ENCODE results near the gene FMNL2.

Gene FMNL2

DNA sequence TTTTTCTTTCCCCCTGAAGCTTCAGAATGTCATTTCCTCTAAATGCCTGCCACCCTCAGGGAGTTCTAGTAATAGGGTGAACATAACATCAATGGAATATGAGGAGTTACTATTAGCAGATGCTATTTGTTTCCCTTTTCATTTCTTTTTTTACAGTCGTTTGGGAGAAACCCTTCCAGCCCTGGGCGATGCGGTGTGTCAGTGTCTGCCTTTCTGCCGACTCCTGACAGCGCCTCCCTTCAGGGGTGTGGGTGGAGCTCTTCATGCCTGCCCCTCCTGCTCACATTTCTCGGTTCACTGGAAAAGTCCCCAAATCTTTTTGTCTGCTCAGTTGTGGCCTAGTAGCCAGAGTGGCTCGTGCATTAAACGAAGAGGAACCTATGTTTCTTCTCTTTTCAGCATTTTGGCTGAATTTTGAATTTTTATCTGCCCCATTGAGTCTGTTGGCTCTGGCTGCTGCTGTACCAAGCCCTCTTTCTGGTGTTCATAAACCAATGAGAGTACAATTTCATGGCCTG, 72.3 kb downstream of the FMNL2 start (continued):
- TF ChIP-seq, protein P1, sequence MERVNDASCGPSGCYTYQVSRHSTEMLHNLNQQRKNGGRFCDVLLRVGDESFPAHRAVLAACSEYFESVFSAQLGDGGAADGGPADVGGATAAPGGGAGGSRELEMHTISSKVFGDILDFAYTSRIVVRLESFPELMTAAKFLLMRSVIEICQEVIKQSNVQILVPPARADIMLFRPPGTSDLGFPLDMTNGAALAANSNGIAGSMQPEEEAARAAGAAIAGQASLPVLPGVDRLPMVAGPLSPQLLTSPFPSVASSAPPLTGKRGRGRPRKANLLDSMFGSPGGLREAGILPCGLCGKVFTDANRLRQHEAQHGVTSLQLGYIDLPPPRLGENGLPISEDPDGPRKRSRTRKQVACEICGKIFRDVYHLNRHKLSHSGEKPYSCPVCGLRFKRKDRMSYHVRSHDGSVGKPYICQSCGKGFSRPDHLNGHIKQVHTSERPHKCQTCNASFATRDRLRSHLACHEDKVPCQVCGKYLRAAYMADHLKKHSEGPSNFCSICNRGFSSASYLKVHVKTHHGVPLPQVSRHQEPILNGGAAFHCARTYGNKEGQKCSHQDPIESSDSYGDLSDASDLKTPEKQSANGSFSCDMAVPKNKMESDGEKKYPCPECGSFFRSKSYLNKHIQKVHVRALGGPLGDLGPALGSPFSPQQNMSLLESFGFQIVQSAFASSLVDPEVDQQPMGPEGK (CRISPR knock-in tag; IDR thresholded peaks at IDR 0.05; ENCODE audit: borderline replicate concordance), result no peak
- TF ChIP-seq, protein P2, sequence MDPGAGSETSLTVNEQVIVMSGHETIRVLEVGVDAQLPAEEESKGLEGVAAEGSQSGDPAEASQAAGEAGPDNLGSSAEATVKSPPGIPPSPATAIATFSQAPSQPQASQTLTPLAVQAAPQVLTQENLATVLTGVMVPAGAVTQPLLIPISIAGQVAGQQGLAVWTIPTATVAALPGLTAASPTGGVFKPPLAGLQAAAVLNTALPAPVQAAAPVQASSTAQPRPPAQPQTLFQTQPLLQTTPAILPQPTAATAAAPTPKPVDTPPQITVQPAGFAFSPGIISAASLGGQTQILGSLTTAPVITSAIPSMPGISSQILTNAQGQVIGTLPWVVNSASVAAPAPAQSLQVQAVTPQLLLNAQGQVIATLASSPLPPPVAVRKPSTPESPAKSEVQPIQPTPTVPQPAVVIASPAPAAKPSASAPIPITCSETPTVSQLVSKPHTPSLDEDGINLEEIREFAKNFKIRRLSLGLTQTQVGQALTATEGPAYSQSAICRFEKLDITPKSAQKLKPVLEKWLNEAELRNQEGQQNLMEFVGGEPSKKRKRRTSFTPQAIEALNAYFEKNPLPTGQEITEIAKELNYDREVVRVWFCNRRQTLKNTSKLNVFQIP (CRISPR knock-in tag; IDR thresholded peaks at IDR 0.05; ENCODE audit: borderline replicate concordance, low read depth), result no peak
- TF ChIP-seq ZNF8 (CRISPR knock-in tag; IDR thresholded peaks at IDR 0.05) (no peak), CREB5 (CRISPR knock-in tag; IDR thresholded peaks at IDR 0.05; ENCODE audit: low read depth) (no peak)

DNA sequence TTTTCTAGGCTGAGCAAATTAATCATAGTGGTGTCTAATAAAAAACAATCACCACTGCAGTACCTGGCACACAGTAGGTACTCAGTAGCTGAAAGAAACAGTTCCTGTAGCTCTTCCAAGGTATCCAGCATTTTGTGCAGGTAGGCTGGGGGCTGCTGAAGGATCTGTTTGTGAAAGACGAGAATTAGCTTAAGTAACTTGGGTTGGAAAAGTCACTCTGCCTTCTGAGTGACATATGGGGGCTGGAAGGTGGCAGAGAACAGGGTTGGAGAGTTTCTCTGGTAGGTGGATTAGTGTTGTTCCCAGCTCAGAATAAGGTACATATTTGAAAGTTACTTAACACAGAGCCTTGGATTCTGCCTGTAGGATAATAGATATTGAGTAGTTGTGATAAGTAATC, 72.8 kb downstream of the FMNL2 start:
- no peak for TF ChIP-seq TOX (CRISPR knock-in tag; IDR thresholded peaks at IDR 0.05; ENCODE audit: borderline replicate concordance)
- no peak for TF ChIP-seq CREB5 (CRISPR knock-in tag; IDR thresholded peaks at IDR 0.05; ENCODE audit: low read depth)
- TF ChIP-seq, protein P1 (CRISPR knock-in tag; IDR thresholded peaks at IDR 0.05; ENCODE audit: borderline replicate concordance), result no peak
- no peak for TF ChIP-seq PPARA (CRISPR knock-in tag; IDR thresholded peaks at IDR 0.05; ENCODE audit: borderline replicate concordance)
- no peak for TF ChIP-seq ZNF8 (CRISPR knock-in tag; IDR thresholded peaks at IDR 0.05)
- TF ChIP-seq SNAI2 (CRISPR knock-in tag; IDR thresholded peaks at IDR 0.05), result no peak
- no peak for TF ChIP-seq TCF4 (CRISPR knock-in tag; IDR thresholded peaks at IDR 0.05; ENCODE audit: borderline replicate concordance)
- no peak for TF ChIP-seq ZNF70 (CRISPR knock-in tag; IDR thresholded peaks at IDR 0.05)
- no peak for TF ChIP-seq ZC3H10 (CRISPR knock-in tag; IDR thresholded peaks at IDR 0.05)
- no peak for TF ChIP-seq GLIS3 (CRISPR knock-in tag; IDR thresholded peaks at IDR 0.05)
- TF ChIP-seq OSR1 (CRISPR knock-in tag; IDR thresholded peaks at IDR 0.05), result no peak
- TF ChIP-seq, protein P3, sequence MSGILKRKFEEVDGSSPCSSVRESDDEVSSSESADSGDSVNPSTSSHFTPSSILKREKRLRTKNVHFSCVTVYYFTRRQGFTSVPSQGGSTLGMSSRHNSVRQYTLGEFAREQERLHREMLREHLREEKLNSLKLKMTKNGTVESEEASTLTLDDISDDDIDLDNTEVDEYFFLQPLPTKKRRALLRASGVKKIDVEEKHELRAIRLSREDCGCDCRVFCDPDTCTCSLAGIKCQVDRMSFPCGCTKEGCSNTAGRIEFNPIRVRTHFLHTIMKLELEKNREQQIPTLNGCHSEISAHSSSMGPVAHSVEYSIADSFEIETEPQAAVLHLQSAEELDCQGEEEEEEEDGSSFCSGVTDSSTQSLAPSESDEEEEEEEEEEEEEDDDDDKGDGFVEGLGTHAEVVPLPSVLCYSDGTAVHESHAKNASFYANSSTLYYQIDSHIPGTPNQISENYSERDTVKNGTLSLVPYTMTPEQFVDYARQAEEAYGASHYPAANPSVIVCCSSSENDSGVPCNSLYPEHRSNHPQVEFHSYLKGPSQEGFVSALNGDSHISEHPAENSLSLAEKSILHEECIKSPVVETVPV (CRISPR knock-in tag; IDR thresholded peaks at IDR 0.05), result no peak
- ATAC-seq, result no peak

- no peak for TF ChIP-seq OSR1 (CRISPR knock-in tag; IDR thresholded peaks at IDR 0.05)
- TF ChIP-seq, protein P4, sequence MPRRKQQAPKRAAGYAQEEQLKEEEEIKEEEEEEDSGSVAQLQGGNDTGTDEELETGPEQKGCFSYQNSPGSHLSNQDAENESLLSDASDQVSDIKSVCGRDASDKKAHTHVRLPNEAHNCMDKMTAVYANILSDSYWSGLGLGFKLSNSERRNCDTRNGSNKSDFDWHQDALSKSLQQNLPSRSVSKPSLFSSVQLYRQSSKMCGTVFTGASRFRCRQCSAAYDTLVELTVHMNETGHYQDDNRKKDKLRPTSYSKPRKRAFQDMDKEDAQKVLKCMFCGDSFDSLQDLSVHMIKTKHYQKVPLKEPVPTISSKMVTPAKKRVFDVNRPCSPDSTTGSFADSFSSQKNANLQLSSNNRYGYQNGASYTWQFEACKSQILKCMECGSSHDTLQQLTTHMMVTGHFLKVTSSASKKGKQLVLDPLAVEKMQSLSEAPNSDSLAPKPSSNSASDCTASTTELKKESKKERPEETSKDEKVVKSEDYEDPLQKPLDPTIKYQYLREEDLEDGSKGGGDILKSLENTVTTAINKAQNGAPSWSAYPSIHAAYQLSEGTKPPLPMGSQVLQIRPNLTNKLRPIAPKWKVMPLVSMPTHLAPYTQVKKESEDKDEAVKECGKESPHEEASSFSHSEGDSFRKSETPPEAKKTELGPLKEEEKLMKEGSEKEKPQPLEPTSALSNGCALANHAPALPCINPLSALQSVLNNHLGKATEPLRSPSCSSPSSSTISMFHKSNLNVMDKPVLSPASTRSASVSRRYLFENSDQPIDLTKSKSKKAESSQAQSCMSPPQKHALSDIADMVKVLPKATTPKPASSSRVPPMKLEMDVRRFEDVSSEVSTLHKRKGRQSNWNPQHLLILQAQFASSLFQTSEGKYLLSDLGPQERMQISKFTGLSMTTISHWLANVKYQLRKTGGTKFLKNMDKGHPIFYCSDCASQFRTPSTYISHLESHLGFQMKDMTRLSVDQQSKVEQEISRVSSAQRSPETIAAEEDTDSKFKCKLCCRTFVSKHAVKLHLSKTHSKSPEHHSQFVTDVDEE (CRISPR knock-in tag; IDR thresholded peaks at IDR 0.05), result no peak
- TF ChIP-seq BACH2 (CRISPR knock-in tag; IDR thresholded peaks at IDR 0.05; ENCODE audit: borderline replicate concordance), result no peak
- no peak for ATAC-seq
Observed at GRCh38 chr2:152408254-152408653, 73.3 kb downstream of the FMNL2 start.
